ENCODE results near the gene HTR6. TPM values are rescaled to one million over a fixed set of nuclear protein-coding genes. Genes with fewer than 3 reads are reported as not detected.

HTR6 gene
- total RNA-seq, 1 donor, result under 0.01 TPM

- Histone ChIP-seq H3K79me2 (ENCODE audit: insufficient read depth, low read length) (peaks cover 35% of the 10 kb centered on the region), H3K4me1 (ENCODE audit: insufficient read depth, low read length) (peaks cover 49% of the 10 kb centered on the region), H3K4me2 (ENCODE audit: insufficient read depth, low read length) (peak overlapping the region; percentile 40), H3K27me3 (ENCODE audit: insufficient read depth, low read length) (no peaks in the 10 kb centered on the region), H3K27ac (ENCODE audit: low read depth, low read length) (peak overlapping the region; percentile 80), H4K20me1 (ENCODE audit: insufficient read depth, low read length) (peaks cover 6% of the 10 kb centered on the region), H3K9me3 (ENCODE audit: low read depth, low read length) (no peaks in the 10 kb centered on the region), H3K4me3 (ENCODE audit: insufficient read depth, low read length) (no peak overlapping the region), H3K36me3 (ENCODE audit: insufficient read depth, low read length) (peaks cover 34% of the 10 kb centered on the region), H2AFZ (ENCODE audit: low read length) (no peak overlapping the region)
- peak; percentile 81 for DNase-seq (ENCODE audit: insufficient read length, low spot score, missing footprints)
- TF ChIP-seq CTCF (IDR thresholded peaks at IDR 0.05; ENCODE audit: extremely low read depth, low read depth, low read length), result no peak
Observed at GRCh38 chr1:19622204-19622603, 42.5 kb upstream of the HTR6 start.

- H3K36me3 ChIP-seq (ENCODE audit: insufficient read depth, low read length), result peaks cover 41% of the 10 kb centered on the region
- peaks cover 46% of the 10 kb centered on the region for H3K4me1 ChIP-seq (ENCODE audit: insufficient read depth, low read length)
- no peak overlapping the region for H2AFZ ChIP-seq (ENCODE audit: low read length)
- H3K9me3 ChIP-seq (ENCODE audit: low read depth, low read length), result no peaks in the 10 kb centered on the region
- peak overlapping the region; percentile 40 for H3K27ac ChIP-seq (ENCODE audit: low read depth, low read length)
- H3K4me3 ChIP-seq (ENCODE audit: insufficient read depth, low read length), result no peak overlapping the region
- peaks cover 24% of the 10 kb centered on the region for H3K79me2 ChIP-seq (ENCODE audit: insufficient read depth, low read length)
- no peak for DNase-seq (ENCODE audit: insufficient read length, low spot score, missing footprints)
- peaks cover 6% of the 10 kb centered on the region for H4K20me1 ChIP-seq (ENCODE audit: insufficient read depth, low read length)
- no peak overlapping the region for H3K4me2 ChIP-seq (ENCODE audit: insufficient read depth, low read length)
- no peak for TF ChIP-seq CTCF (IDR thresholded peaks at IDR 0.05; ENCODE audit: extremely low read depth, low read depth, low read length)
- no peaks in the 10 kb centered on the region for H3K27me3 ChIP-seq (ENCODE audit: insufficient read depth, low read length)
Observed at GRCh38 chr1:19623523-19623922, 41.2 kb upstream of the HTR6 start.

- Histone ChIP-seq H4K20me1 (ENCODE audit: insufficient read depth, low read length) (peaks cover 6% of the 10 kb centered on the region), H3K79me2 (ENCODE audit: insufficient read depth, low read length) (peaks cover 17% of the 10 kb centered on the region), H3K4me2 (ENCODE audit: insufficient read depth, low read length) (no peak overlapping the region), H3K9me3 (ENCODE audit: low read depth, low read length) (no peaks in the 10 kb centered on the region), H3K27ac (ENCODE audit: low read depth, low read length) (no peak overlapping the region), H2AFZ (ENCODE audit: low read length) (no peak overlapping the region), H3K27me3 (ENCODE audit: insufficient read depth, low read length) (no peaks in the 10 kb centered on the region), H3K4me3 (ENCODE audit: insufficient read depth, low read length) (no peak overlapping the region), H3K36me3 (ENCODE audit: insufficient read depth, low read length) (peaks cover 44% of the 10 kb centered on the region), H3K4me1 (ENCODE audit: insufficient read depth, low read length) (peaks cover 32% of the 10 kb centered on the region)
- no peak for DNase-seq (ENCODE audit: insufficient read length, low spot score, missing footprints)
- TF ChIP-seq CTCF (IDR thresholded peaks at IDR 0.05; ENCODE audit: extremely low read depth, low read depth, low read length), result no peak
Observed at GRCh38 chr1:19625291-19625937, 39.3 kb upstream of the HTR6 start.

GRCh38 chr1:19628879-19629278, 35.8 kb upstream of the HTR6 start:
- H3K79me2 ChIP-seq (ENCODE audit: insufficient read depth, low read length), result peaks cover 9% of the 10 kb centered on the region
- H3K4me1 ChIP-seq (ENCODE audit: insufficient read depth, low read length), result peaks cover 4% of the 10 kb centered on the region
- no peaks in the 10 kb centered on the region for H3K27me3 ChIP-seq (ENCODE audit: insufficient read depth, low read length)
- H4K20me1 ChIP-seq (ENCODE audit: insufficient read depth, low read length), result no peaks in the 10 kb centered on the region
- H3K9me3 ChIP-seq (ENCODE audit: low read depth, low read length), result no peaks in the 10 kb centered on the region
- no peak overlapping the region for H2AFZ ChIP-seq (ENCODE audit: low read length)
- TF ChIP-seq CTCF (IDR thresholded peaks at IDR 0.05; ENCODE audit: extremely low read depth, low read depth, low read length), result no peak
- H3K36me3 ChIP-seq (ENCODE audit: insufficient read depth, low read length), result peaks cover 40% of the 10 kb centered on the region
- H3K27ac ChIP-seq (ENCODE audit: low read depth, low read length), result no peak overlapping the region
- H3K4me3 ChIP-seq (ENCODE audit: insufficient read depth, low read length), result no peak overlapping the region
- H3K4me2 ChIP-seq (ENCODE audit: insufficient read depth, low read length), result no peak overlapping the region
- no peak for DNase-seq (ENCODE audit: insufficient read length, low spot score, missing footprints)

All from osteoblast (primary cell).